Epidermal melanocyte (primary cell): Measurements from ENCODE around the gene FOXP1.

Experiments used
- DNase-seq: peaks from one replicate; pipeline ENCODE4 v3.0.0; 2011; ENCODE audit warnings: low spot score; ENCODE audit not compliant: insufficient read length

The FOXP1 gene

GRCh38 chr3:71565316-71565715 is 18.2 kb downstream of the FOXP1 start:
- DNase-seq: no peak

DNA sequence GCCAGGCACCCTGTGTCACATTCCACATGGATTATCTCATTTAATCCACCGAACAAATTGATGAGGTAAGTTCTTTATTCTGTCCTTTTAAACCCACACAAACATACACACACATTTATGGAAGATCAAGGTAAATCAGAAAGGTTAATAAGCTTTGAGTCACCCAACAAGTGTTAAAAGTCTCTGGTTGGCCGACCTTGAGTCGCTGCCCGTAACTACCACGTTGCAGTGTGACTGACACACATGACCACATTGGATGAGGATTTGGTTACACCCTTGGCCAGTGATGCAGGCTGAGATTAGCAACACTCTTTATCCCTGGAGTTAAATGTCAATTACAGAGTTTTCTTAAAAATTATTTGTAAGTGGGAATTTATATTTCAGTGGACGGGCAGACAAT is 19.2 kb downstream of the FOXP1 start:
- DNase-seq: no peak

- DNase-seq: no peak
These were observed 19.7 kb downstream of the FOXP1 start for GRCh38 chr3:71563827-71564226.

GRCh38 chr3:71562938-71563337 is 20.6 kb downstream of the FOXP1 start:
- DNase-seq: no peak

GRCh38 chr3:71560665-71561064 is 22.9 kb downstream of the FOXP1 start:
- no peak for DNase-seq

GRCh38 chr3:71559578-71560162 is 23.9 kb downstream of the FOXP1 start:
- no peak for DNase-seq

GRCh38 chr3:71559021-71559420 is 24.5 kb downstream of the FOXP1 start:
- no peak for DNase-seq

- no peak for DNase-seq
These were observed 28.9 kb downstream of the FOXP1 start for GRCh38 chr3:71554649-71555048.

- DNase-seq: no peak
These were observed 32.1 kb downstream of the FOXP1 start for GRCh38 chr3:71551311-71551919.

- no peak for DNase-seq
These were observed 33.6 kb downstream of the FOXP1 start for GRCh38 chr3:71549951-71550350.

DNA sequence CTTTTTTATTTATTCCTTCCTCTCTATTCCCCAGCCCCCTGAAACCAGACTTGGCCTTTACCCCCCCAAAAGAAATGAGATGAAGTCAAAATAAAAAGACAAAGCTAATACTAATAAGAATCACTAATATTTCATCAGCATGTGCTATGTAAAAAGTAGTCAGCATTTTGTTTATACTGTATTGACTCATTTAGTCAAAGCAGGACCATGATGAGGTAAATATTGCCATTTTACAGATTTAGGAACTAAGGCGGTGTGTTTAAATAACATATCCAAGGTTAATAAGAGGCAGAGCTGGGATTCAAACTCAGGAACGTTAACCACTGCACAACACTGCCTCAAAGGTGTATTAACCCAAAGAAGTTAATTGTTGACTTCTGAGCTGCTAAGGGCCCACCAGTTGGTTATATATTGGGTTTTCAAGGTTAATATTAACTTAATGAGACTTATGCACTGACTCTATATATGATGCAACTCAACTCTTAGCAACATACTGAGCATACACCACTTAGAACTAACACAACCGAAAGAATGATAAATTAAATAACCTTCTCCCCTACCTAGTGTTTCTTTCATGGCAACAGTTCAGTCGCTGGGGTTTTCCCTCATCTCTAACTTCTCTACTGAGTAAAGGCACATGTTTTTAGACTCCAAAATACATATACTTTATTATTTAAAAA is 34.7 kb downstream of the FOXP1 start:
- DNase-seq: no peak

DNA sequence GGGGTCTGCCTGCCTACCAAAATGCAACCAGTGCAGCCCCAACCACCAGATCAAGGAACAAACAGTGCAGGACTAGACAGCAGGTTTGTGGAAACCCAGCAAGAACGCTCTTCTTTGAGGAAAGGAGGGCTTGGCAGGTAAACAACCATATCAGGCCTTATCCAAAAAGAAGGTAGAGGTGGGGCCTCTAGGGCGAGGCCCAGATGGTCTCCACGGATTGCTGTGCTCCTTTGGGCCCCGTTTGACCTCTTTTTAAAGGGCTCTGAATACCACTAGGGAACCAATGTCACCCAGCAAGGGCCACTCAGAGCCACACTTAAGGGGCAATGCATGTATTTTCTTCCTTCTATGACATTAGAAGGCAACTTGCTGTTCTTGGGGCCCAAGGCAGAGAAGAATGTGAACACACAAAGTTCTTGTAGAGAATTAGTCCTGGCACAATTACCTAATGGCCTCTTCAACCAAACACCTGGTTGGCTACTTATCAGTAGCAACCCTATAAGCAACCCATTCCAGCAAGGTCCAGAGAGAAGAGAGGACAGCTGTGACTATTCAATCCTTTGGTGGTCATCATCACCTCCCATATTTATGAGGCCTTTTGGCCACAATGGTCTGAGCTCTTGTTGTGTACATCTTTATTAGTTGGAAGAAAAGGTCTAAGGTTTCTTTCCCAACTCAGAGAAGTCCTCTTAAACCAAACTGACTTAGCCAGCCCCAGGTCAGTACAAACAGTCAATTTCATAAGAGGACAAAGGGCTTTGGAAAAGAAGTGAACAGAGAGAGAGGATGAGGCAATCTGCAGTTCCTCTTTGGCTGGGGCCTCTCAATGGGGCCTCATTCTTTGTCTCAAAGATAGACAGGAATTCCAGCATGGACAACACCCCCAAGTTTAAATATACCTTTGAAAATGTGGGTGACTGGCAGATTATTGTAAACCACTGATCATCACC is 36.0 kb downstream of the FOXP1 start:
- no peak for DNase-seq

- no peak for DNase-seq
These were observed 36.7 kb downstream of the FOXP1 start for GRCh38 chr3:71546821-71547220.

DNA sequence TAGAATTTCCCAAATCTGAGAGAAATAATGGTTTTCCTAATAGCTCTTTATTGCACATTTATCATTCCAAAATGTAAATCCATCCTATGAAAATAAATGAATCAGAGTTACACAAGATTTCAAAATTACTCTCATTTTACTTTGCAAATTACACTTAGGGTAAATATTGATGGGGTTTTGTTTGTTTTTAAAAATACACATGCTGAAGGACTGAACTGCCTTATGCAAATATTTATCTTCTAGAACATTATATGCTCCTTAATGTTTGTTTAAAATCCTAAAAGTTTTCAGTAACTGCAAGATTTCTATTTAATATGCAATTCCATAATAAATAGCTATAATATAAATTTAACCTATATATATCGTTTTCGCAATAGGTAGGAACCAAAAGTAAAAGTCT is 38.2 kb downstream of the FOXP1 start:
- no peak for DNase-seq

GRCh38 chr3:71543371-71544016 is 40.0 kb downstream of the FOXP1 start:
- no peak for DNase-seq

DNA sequence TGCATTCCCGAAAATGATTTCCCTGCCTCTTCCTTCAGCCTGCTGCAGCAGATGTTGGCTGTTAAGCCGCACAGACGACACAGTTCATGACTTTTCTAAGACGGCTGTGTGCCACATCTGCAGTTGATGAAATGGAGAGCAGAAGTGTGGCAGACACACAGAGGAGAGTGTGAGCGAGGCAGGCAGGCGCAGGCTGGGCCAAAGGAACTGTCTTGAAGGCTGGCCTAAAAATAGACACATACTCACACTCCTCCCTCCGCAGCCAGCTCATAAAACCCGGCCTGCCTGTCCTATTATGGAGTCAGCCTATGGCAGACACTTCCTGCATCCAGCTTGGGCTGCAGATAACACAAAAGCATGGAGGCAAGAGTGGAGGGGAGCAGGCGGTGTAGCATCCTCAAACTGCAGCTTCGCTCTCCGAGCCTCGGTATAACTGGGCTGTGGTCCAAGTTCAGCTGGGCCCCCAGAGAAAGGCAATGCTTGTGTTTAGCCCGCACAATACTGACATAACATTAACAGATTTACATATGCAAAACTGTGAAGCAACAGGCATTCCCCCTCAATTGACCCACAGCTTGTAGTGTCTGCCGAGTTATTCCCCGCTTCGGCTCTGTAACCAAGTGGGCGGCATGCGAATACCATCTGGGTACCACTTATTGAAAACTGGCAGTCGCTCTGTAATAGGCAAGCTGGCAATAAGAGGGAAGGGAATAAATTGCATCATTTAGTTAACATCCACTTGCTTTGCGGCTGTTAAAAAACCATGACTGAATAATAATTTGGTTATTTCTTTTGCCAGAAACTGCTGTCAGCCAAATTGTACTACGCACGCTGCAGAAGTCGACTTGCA is 40.8 kb downstream of the FOXP1 start:
- DNase-seq: peak; percentile 48

GRCh38 chr3:71541313-71541712 is 42.2 kb downstream of the FOXP1 start:
- no peak for DNase-seq

DNA sequence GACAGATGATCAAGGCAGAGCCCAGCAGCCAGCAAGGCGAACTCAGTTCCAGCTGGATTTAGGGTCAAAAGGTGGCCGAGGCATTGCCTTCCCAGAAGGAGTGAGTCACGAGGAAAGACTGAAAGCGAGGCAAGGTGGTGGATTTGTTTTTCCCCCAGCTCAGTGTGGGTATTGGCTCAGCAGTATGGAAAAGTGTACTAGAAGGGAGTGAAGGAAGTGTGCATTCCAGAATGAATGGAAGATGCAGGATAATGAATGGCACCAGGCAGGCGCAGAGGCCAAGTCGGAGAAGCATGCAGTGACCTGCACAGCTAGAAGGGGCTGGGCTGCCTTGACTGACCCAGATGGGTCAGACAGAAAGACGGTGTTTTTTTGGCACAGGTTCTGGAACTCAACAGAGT is 46.3 kb downstream of the FOXP1 start:
- peak; percentile 28 for DNase-seq

GRCh38 chr3:71536376-71536965 is 47.1 kb downstream of the FOXP1 start:
- DNase-seq: no peak

- DNase-seq: no peak
These were observed 49.9 kb downstream of the FOXP1 start for GRCh38 chr3:71533588-71533987.
